ENCODE measurements around the gene FRMD5. TPM values are rescaled to one million over a fixed set of nuclear protein-coding genes. Genes with fewer than 3 reads are reported as not detected.

FRMD5 gene
- total RNA-seq, 2 donors from 2014 or later: 3.6 to 7.0 TPM

GRCh38 chr15:43991206-43991605 lies 203.9 kb downstream of the FRMD5 start:
- no peaks in the 10 kb centered on the region for H3K4me1 ChIP-seq (ENCODE audit: control insufficient read depth, insufficient read depth, low read length)
- no peak for DNase-seq
- H3K9me3 ChIP-seq (ENCODE audit: control insufficient read depth, low read length): no peaks in the 10 kb centered on the region
- no peak overlapping the region for H3K9ac ChIP-seq (ENCODE audit: extremely low read depth, low read length, poor library complexity, severe bottlenecking)
- Mint-ChIP-seq H3K9me3 (no peaks in the 10 kb centered on the region), H3K4me1 (no peaks in the 10 kb centered on the region), H3K36me3 (ENCODE audit: low read depth) (no peaks in the 10 kb centered on the region), H3K27me3 (ENCODE audit: insufficient read depth) (no peaks in the 10 kb centered on the region), H3K27ac (no peak overlapping the region), H3K4me3 (no peak overlapping the region)
- 92% methylated on average over 2 of the region's 2 CpGs; no CpG with 5 or more reads in 1 of the 2 experiments for WGBS, 2 experiments (ENCODE audit: insufficient coverage in 1 of 2, insufficient read length in 1 of 2)
- H3K4me3 ChIP-seq (ENCODE audit: low read length): no peak overlapping the region
- no peaks in the 10 kb centered on the region for H3K27me3 ChIP-seq (ENCODE audit: control insufficient read depth, insufficient read depth, low read length, poor library complexity, severe bottlenecking)
- H3K36me3 ChIP-seq (ENCODE audit: control insufficient read depth, insufficient read depth, low read length): no peaks in the 10 kb centered on the region
- TF ChIP-seq, protein P1, sequence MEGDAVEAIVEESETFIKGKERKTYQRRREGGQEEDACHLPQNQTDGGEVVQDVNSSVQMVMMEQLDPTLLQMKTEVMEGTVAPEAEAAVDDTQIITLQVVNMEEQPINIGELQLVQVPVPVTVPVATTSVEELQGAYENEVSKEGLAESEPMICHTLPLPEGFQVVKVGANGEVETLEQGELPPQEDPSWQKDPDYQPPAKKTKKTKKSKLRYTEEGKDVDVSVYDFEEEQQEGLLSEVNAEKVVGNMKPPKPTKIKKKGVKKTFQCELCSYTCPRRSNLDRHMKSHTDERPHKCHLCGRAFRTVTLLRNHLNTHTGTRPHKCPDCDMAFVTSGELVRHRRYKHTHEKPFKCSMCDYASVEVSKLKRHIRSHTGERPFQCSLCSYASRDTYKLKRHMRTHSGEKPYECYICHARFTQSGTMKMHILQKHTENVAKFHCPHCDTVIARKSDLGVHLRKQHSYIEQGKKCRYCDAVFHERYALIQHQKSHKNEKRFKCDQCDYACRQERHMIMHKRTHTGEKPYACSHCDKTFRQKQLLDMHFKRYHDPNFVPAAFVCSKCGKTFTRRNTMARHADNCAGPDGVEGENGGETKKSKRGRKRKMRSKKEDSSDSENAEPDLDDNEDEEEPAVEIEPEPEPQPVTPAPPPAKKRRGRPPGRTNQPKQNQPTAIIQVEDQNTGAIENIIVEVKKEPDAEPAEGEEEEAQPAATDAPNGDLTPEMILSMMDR (conservative IDR thresholded peaks at IDR 0.05): no peak
- no peak overlapping the region for H3K27ac ChIP-seq (ENCODE audit: low read depth, low read length)

GRCh38 chr15:43989938-43990337 lies 205.1 kb downstream of the FRMD5 start:
- Mint-ChIP-seq H3K4me3 (no peak overlapping the region), H3K27ac (no peak overlapping the region), H3K27me3 (ENCODE audit: insufficient read depth) (no peaks in the 10 kb centered on the region), H3K36me3 (ENCODE audit: low read depth) (no peaks in the 10 kb centered on the region), H3K9me3 (no peaks in the 10 kb centered on the region), H3K4me1 (no peaks in the 10 kb centered on the region)
- Histone ChIP-seq H3K9ac (ENCODE audit: extremely low read depth, low read length, poor library complexity, severe bottlenecking) (no peak overlapping the region), H3K4me1 (ENCODE audit: control insufficient read depth, insufficient read depth, low read length) (no peaks in the 10 kb centered on the region), H3K27ac (ENCODE audit: low read depth, low read length) (no peak overlapping the region), H3K36me3 (ENCODE audit: control insufficient read depth, insufficient read depth, low read length) (no peaks in the 10 kb centered on the region), H3K4me3 (ENCODE audit: low read length) (no peak overlapping the region), H3K9me3 (ENCODE audit: control insufficient read depth, low read length) (no peaks in the 10 kb centered on the region), H3K27me3 (ENCODE audit: control insufficient read depth, insufficient read depth, low read length, poor library complexity, severe bottlenecking) (no peaks in the 10 kb centered on the region)
- TF ChIP-seq, protein P1 (conservative IDR thresholded peaks at IDR 0.05): no peak
- no peak for DNase-seq
- WGBS, 2 experiments (ENCODE audit: insufficient coverage in 1 of 2, insufficient read length in 1 of 2): 93 to 94% methylated on average over 14 to 15 of the region's 15 CpGs

DNA sequence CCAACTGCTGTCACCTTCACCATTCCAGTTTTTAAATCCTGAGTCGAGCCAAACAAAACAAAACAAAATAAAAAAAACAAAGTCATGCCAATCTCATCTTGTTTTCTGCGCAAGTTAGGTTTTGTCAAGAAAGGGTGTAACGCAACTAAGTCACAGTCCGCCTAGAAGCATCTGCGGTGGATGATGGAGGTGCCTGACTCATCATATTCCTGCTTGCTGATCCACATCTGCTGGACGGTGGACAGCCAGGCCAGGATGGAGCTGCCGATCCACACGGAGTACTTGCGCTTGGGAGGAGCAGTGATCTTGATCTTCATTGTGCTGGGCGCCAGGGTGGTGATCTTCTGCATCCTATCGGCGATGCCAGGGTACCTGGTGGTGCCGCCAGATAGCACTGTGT lies 206.2 kb downstream of the FRMD5 start:
- no peaks in the 10 kb centered on the region for H3K27me3 Mint-ChIP-seq (ENCODE audit: insufficient read depth)
- no peak for DNase-seq
- Histone ChIP-seq H3K4me3 (ENCODE audit: low read length) (no peak overlapping the region), H3K27ac (ENCODE audit: low read depth, low read length) (no peak overlapping the region), H3K27me3 (ENCODE audit: control insufficient read depth, insufficient read depth, low read length, poor library complexity, severe bottlenecking) (no peaks in the 10 kb centered on the region), H3K9me3 (ENCODE audit: control insufficient read depth, low read length) (no peaks in the 10 kb centered on the region), H3K9ac (ENCODE audit: extremely low read depth, low read length, poor library complexity, severe bottlenecking) (no peak overlapping the region), H3K4me1 (ENCODE audit: control insufficient read depth, insufficient read depth, low read length) (no peaks in the 10 kb centered on the region), H3K36me3 (ENCODE audit: control insufficient read depth, insufficient read depth, low read length) (no peaks in the 10 kb centered on the region)
- H3K9me3 Mint-ChIP-seq: no peaks in the 10 kb centered on the region
- TF ChIP-seq, protein P1 (conservative IDR thresholded peaks at IDR 0.05): no peak
- H3K27ac Mint-ChIP-seq: no peak overlapping the region
- no peak overlapping the region for H3K4me3 Mint-ChIP-seq
- H3K36me3 Mint-ChIP-seq (ENCODE audit: low read depth): no peaks in the 10 kb centered on the region
- H3K4me1 Mint-ChIP-seq: no peaks in the 10 kb centered on the region
- 93 to 96% methylated on average over 12 to 13 of the region's 13 CpGs for WGBS, 2 experiments (ENCODE audit: insufficient coverage in 1 of 2, insufficient read length in 1 of 2)

Data from endodermal cell (in vitro differentiated cells).